Adipose tissue (tissue), 3 donors: Measurements from ENCODE around the gene MARK3. TPM values are rescaled to one million over a fixed set of nuclear protein-coding genes. Genes with fewer than 3 reads are reported as not detected.

Source experiments
- H3K27ac ChIP-seq: one replicate; pipeline ENCODE4 v1.5.1; 2013; ENCODE audit warnings: low read depth, low read length
- WGBS, 3 donors: extraction: QIAGEN DNeasy Blood & Tissue Kit; methylation state at CpG; one replicate each; pipeline ENCODE4 v1.1.7; 2013; 5-methylcytosine and 5-hydroxymethylcytosine counted together
- polyA plus RNA-seq, 3 donors: library from polyadenylated mRNA; stranded (reverse); fragments of 200-250 nt; gene quantifications; one replicate each; pipeline ENCODE4 v1.2.3, GENCODE V29; 2013
- donor health status: healthy with polysubstance abuse.
- donor health status: Bipolar disorder and iron deficiency.
- donor health status: healthy.

MARK3 gene
- polyA plus RNA-seq, 3 donors = 36.4 to 47.8 (median 43.5) TPM

- WGBS, 3 donors = 84 to 88% (median 86%) methylated on average over 7 of the region's 7 CpGs
Observed at GRCh38 chr14:103360548-103360947, 24.7 kb upstream of the MARK3 start.

GRCh38 chr14:103361867-103362266 lies 23.3 kb upstream of the MARK3 start:
- WGBS, 3 donors = 67 to 90% (median 73%) methylated on average over 5 of the region's 5 CpGs
- H3K27ac ChIP-seq = no peak overlapping the region

More at GRCh38 chr14:103360548-103360947, 24.7 kb upstream of the MARK3 start:
- no peak overlapping the region for H3K27ac ChIP-seq

GRCh38 chr14:103362780-103363179 lies 22.4 kb upstream of the MARK3 start:
- no peak overlapping the region for H3K27ac ChIP-seq
- WGBS, 3 donors = 65 to 78% (median 77%) methylated on average over 1 of the region's 1 CpG

GRCh38 chr14:103366741-103367140 lies 18.5 kb upstream of the MARK3 start:
- WGBS, 3 donors = 86 to 88% (median 88%) methylated on average over 6 of the region's 6 CpGs
- H3K27ac ChIP-seq = no peak overlapping the region

GRCh38 chr14:103367995-103368394 lies 17.2 kb upstream of the MARK3 start:
- 89 to 91% (median 89%) methylated on average over 4 of the region's 4 CpGs for WGBS, 3 donors

GRCh38 chr14:103370087-103370486 lies 15.1 kb upstream of the MARK3 start:
- 91 to 96% (median 95%) methylated on average over 3 of the region's 3 CpGs for WGBS, 3 donors
- H3K27ac ChIP-seq = no peak overlapping the region

More at GRCh38 chr14:103367995-103368394, 17.2 kb upstream of the MARK3 start:
- H3K27ac ChIP-seq = no peak overlapping the region

GRCh38 chr14:103372017-103372416 lies 13.2 kb upstream of the MARK3 start:
- no peak overlapping the region for H3K27ac ChIP-seq
- 58 to 77% (median 71%) methylated on average over 10 to 23 of the region's 23 CpGs for WGBS, 3 donors

GRCh38 chr14:103372552-103373304 lies 12.5 kb upstream of the MARK3 start:
- H3K27ac ChIP-seq = no peak overlapping the region
- 71 to 76% (median 76%) methylated on average over 11 of the region's 11 CpGs for WGBS, 3 donors

- 85 to 88% (median 86%) methylated on average over 11 of the region's 11 CpGs for WGBS, 3 donors
- no peak overlapping the region for H3K27ac ChIP-seq
Observed at GRCh38 chr14:103374121-103374520, 11.1 kb upstream of the MARK3 start.

- 78 to 89% (median 80%) methylated on average over 2 of the region's 2 CpGs for WGBS, 3 donors
Observed at GRCh38 chr14:103377522-103378037, 7.6 kb upstream of the MARK3 start.

GRCh38 chr14:103378038-103378854 lies 7.0 kb upstream of the MARK3 start:
- no peak overlapping the region for H3K27ac ChIP-seq
- 77 to 86% (median 83%) methylated on average over 14 of the region's 14 CpGs for WGBS, 3 donors

More at GRCh38 chr14:103377522-103378037, 7.6 kb upstream of the MARK3 start:
- no peak overlapping the region for H3K27ac ChIP-seq

- no peak overlapping the region for H3K27ac ChIP-seq
- WGBS, 3 donors = 1 to 14% (median 13%) methylated on average over 2 of the region's 2 CpGs
Observed at GRCh38 chr14:103380719-103381377, 4.4 kb upstream of the MARK3 start.

GRCh38 chr14:103382376-103382775 lies 2.8 kb upstream of the MARK3 start:
- WGBS, 3 donors = 37 to 79% (median 42%) methylated on average over 4 of the region's 4 CpGs
- H3K27ac ChIP-seq = no peak overlapping the region

GRCh38 chr14:103384450-103385151 lies 614 bp upstream of the MARK3 start:
- H3K27ac ChIP-seq = no peak overlapping the region
- WGBS, 3 donors = 6 to 11% (median 10%) methylated on average over 31 of the region's 31 CpGs

GRCh38 chr14:103385929-103386712 lies 906 bp downstream of the MARK3 start:
- peak overlapping the region; percentile 76 for H3K27ac ChIP-seq
- 0 to 1% (median 0%) methylated on average over 44 of the region's 44 CpGs for WGBS, 3 donors

GRCh38 chr14:103386713-103387329 lies 1.6 kb downstream of the MARK3 start:
- H3K27ac ChIP-seq = no peak overlapping the region
- 6 to 15% (median 11%) methylated on average over 9 of the region's 9 CpGs for WGBS, 3 donors

GRCh38 chr14:103388664-103389063 lies 3.4 kb downstream of the MARK3 start:
- H3K27ac ChIP-seq = no peak overlapping the region
- WGBS, 3 donors = 98 to 100% (median 100%) methylated on average over 1 of the region's 1 CpG
